Neutrophil (primary cell): ENCODE results near the gene SLC11A2.

Experiments used
- H3K27ac ChIP-seq: fragments of 200-600 bp; sonication (generic); 2 replicates; pipeline ENCODE4 v1.5.1; 2016; ENCODE audit warnings: mild to moderate bottlenecking, moderate library complexity
- H3K27me3 ChIP-seq: fragments of 200-600 bp; sonication (generic); 2 replicates; pipeline ENCODE4 v1.6.0; 2016; ENCODE audit warnings: mild to moderate bottlenecking
- H3K36me3 ChIP-seq: fragments of 200-600 bp; sonication (generic); 2 replicates; pipeline ENCODE4 v1.5.1; 2017
- H3K4me1 ChIP-seq, 2 experiments: fragments of 200-600 bp in 1 of 2; sonication (generic) in 1 of 2; 1 replicate in 1 of 2; 2 replicates in 1 of 2; pipeline versions ENCODE4 v1.5.1 to v1.6.1; 2013 to 2016; ENCODE audit warnings: low read depth in 1 of 2, low read length in 1 of 2, mild to moderate bottlenecking in 1 of 2, moderate library complexity in 1 of 2; ENCODE audit not compliant: control insufficient read depth in 1 of 2, insufficient read depth in 1 of 2
- H3K4me3 ChIP-seq, 2 experiments: fragments of 200-600 bp in 1 of 2; sonication (generic) in 1 of 2; 1 replicate in 1 of 2; 2 replicates in 1 of 2; pipeline ENCODE4 v1.5.1; 2013 to 2016; ENCODE audit warnings: low read depth in 1 of 2, low read length in 1 of 2, mild to moderate bottlenecking in 1 of 2, moderate library complexity in 1 of 2
- H3K9me3 ChIP-seq: fragments of 200-600 bp; sonication (generic); 2 replicates; pipeline ENCODE4 v1.5.1; 2016
- TF ChIP-seq, protein P1 (sequence below): fragments of 200-600 bp; sonication (generic); IDR thresholded peaks from 2 replicates; pipeline ENCODE4 v1.5.1; 2016; ENCODE audit warnings: antibody characterized with exemption

Gene SLC11A2

DNA sequence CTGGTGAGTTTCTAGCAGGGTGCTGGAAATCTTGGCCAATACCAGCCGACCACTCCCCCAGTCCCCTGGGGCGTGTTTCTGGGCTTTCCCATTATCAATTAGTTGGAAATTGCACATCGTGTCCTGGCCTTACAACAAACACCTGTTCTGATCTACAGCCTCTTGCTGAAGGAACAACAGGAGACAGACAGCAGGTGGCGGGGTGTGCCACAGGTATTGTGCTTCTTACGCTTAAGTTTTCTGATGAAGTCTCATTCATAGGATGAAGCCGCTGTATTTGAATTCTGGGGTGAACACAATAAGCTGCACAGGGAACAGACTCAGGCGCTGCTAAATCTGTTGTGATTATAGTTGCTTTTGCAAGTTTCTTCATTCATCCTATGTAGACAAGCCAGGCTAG, 73.1 kb downstream of the SLC11A2 start:
- Histone ChIP-seq H3K9me3 (no peaks in the 10 kb centered on the region), H3K27me3 (no peaks in the 10 kb centered on the region), H3K36me3 (no peaks in the 10 kb centered on the region), H3K27ac (no peak overlapping the region), H3K4me1 (peaks cover 20 to 34% of the 10 kb centered on the region in 2 experiments), H3K4me3 (no peak overlapping the region)
- TF ChIP-seq, protein P1, sequence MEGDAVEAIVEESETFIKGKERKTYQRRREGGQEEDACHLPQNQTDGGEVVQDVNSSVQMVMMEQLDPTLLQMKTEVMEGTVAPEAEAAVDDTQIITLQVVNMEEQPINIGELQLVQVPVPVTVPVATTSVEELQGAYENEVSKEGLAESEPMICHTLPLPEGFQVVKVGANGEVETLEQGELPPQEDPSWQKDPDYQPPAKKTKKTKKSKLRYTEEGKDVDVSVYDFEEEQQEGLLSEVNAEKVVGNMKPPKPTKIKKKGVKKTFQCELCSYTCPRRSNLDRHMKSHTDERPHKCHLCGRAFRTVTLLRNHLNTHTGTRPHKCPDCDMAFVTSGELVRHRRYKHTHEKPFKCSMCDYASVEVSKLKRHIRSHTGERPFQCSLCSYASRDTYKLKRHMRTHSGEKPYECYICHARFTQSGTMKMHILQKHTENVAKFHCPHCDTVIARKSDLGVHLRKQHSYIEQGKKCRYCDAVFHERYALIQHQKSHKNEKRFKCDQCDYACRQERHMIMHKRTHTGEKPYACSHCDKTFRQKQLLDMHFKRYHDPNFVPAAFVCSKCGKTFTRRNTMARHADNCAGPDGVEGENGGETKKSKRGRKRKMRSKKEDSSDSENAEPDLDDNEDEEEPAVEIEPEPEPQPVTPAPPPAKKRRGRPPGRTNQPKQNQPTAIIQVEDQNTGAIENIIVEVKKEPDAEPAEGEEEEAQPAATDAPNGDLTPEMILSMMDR, result no peak

DNA sequence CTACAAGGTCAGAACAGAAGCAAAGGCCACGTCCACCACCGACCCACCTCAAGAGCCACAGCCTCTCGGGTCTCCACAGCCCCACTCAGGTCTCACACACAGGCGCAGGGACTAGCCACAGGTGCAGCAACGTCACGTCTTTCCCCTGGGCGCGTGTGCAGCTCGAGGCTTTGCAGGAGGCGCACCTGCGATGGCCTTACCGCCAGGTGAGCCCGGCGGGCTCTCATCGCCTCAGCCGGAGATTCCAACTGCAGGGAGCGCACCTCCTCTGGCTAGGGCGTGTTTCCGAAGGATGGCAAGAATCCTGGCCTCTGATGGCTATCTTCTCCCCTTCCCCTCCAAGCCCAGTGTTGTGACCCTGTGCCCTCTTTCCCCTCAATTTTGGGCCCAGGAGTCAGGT, 73.7 kb downstream of the SLC11A2 start, which contains the start of gene HIGD1C:
Gene HIGD1C, plus strand, starts transcription at position 35 of the 400 bp plus-strand sequence. CDS start 1,455 bp downstream, outside the sequence.
- TF ChIP-seq, protein P1, result no peak
- no peak within 1 kb of the TSS for H3K4me3 ChIP-seq
- H3K4me1 ChIP-seq, result peaks cover 20 to 34% of the 10 kb centered on the region in 2 experiments
- H3K27ac ChIP-seq, result peak within 1 kb of the TSS; percentile 66
- no peaks in the 10 kb centered on the region for H3K27me3 ChIP-seq
- H3K9me3 ChIP-seq, result no peaks in the 10 kb centered on the region
- H3K36me3 ChIP-seq, result no peaks in the 10 kb centered on the region

DNA sequence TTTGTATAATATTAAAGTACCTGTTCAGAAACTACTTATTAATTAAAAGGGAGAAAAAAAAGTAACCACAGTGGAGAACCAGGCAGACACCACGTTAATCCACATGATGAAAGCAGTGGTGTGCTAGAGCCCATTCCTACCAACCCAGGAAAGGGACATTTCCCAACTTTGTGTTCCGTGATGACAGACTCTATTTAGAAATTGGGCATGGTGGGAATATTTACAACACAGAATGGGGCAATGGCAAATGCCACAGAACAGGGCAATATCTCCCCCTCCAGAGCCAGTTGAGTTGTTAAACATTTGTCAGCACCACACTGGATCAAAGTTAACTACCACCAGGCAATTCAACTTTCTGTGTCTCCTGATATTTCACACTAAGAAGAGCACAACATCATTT, 75.1 kb downstream of the SLC11A2 start:
- Histone ChIP-seq H3K36me3 (no peaks in the 10 kb centered on the region), H3K9me3 (no peaks in the 10 kb centered on the region), H3K27ac (peak overlapping the region; percentile 66), H3K27me3 (no peaks in the 10 kb centered on the region), H3K4me1 (peaks cover 20 to 34% of the 10 kb centered on the region in 2 experiments), H3K4me3 (no peak overlapping the region)
- TF ChIP-seq, protein P1, result no peak

DNA sequence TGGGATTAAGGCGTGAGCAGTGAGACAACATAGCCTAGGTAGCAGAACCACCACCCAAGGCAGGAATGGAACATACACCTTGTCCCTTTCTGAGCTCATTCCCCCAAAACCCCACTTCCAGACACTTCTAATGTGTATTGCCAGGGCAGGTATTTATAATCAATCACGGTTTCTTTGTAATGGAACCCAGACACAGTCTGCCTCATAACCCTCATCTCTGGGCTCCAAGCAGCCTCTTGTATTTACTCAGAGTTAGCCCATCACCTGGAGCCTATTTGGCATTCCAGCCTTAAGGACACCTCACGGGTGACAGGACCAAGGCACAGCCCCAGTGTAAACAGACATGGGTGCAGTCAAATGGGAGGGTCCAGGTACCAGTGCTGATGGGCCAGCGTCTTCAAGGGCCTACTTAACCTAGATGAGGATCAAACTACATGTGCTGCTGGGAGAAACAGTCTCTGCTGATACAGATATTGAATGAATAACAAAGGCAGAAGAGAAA, 76.3 kb downstream of the SLC11A2 start:
- Histone ChIP-seq H3K4me3 (no peak overlapping the region), H3K36me3 (no peaks in the 10 kb centered on the region), H3K27me3 (no peaks in the 10 kb centered on the region), H3K27ac (no peak overlapping the region), H3K9me3 (no peaks in the 10 kb centered on the region), H3K4me1 (peaks cover 20 to 34% of the 10 kb centered on the region in 2 experiments)
- TF ChIP-seq, protein P1, result no peak

DNA sequence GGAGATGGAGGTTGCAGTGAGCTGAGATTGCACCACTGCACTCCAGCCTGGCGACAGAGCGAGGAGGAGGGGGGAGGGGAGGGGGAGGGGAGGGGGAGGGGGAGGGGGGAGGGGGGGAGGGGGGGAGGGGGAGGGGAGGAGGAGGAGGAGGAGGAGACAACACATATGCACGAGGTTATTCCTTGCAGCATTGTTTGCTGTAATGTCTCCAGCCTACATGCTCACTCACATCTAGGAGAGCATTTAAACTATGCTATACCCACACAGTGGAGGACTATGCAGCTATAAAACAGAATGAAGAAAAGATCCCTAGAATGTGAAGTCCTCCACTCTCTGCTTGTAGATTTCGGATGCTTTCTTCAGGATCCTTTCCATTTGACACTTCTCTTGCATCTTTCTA, 77.4 kb downstream of the SLC11A2 start:
- TF ChIP-seq, protein P1, result no peak
- H3K36me3 ChIP-seq, result no peaks in the 10 kb centered on the region
- H3K27me3 ChIP-seq, result no peaks in the 10 kb centered on the region
- H3K9me3 ChIP-seq, result no peaks in the 10 kb centered on the region
- H3K4me3 ChIP-seq, result no peak overlapping the region
- peaks cover 20 to 34% of the 10 kb centered on the region in 2 experiments for H3K4me1 ChIP-seq
- H3K27ac ChIP-seq, result no peak overlapping the region
